Hepatocyte (in vitro differentiated cells): ENCODE results near the gene WASF3. TPM values are rescaled to one million over a fixed set of nuclear protein-coding genes. Genes with fewer than 3 reads are reported as not detected.

ENCODE experiments used
- DNase-seq: peaks from one replicate; pipeline ENCODE4 v3.0.0-alpha.2; 2016; ENCODE audit warnings: low spot score
- H2AFZ ChIP-seq: fragments of 200-600 bp; sonication (generic); 2 replicates; pipeline ENCODE4 v1.6.0; 2016; ENCODE audit warnings: antibody characterized with exemption, mild to moderate bottlenecking
- H3K27ac ChIP-seq: fragments of 200-600 bp; sonication (generic); 2 replicates; pipeline ENCODE4 v1.5.1; 2016; ENCODE audit warnings: mild to moderate bottlenecking
- H3K27me3 ChIP-seq: fragments of 200-600 bp; sonication (generic); 2 replicates; pipeline ENCODE4 v1.6.1; 2016
- H3K36me3 ChIP-seq: fragments of 200-600 bp; sonication (generic); replicated peaks from 2 replicates; pipeline ENCODE4 v1.5.1; 2016; ENCODE audit warnings: low read depth; ENCODE audit not compliant: insufficient read depth
- H3K4me1 ChIP-seq: fragments of 200-600 bp; sonication (generic); 2 replicates; pipeline ENCODE4 v1.5.1; 2016; ENCODE audit warnings: mild to moderate bottlenecking, moderate library complexity; ENCODE audit not compliant: insufficient read depth
- H3K4me2 ChIP-seq: fragments of 200-600 bp; sonication (generic); 2 replicates; pipeline ENCODE4 v1.6.0; 2016
- H3K4me3 ChIP-seq: fragments of 200-600 bp; sonication (generic); 2 replicates; pipeline ENCODE4 v1.5.1; 2016; ENCODE audit warnings: mild to moderate bottlenecking
- H3K79me2 ChIP-seq: fragments of 200-600 bp; sonication (generic); 2 replicates; pipeline ENCODE4 v1.6.0; 2017; ENCODE audit warnings: mild to moderate bottlenecking
- H3K9me2 ChIP-seq: fragments of 200-600 bp; sonication (generic); replicated peaks from 2 replicates; pipeline ENCODE4 v1.6.0; 2017; ENCODE audit warnings: mild to moderate bottlenecking; ENCODE audit not compliant: insufficient read depth
- H3K9me3 ChIP-seq: fragments of 200-600 bp; sonication (generic); 2 replicates; pipeline ENCODE4 v1.5.1; 2016; ENCODE audit warnings: low read depth, mild to moderate bottlenecking
- H4K20me1 ChIP-seq: fragments of 200-600 bp; sonication (generic); 2 replicates; pipeline ENCODE4 v1.6.0; 2016; ENCODE audit warnings: mild to moderate bottlenecking; ENCODE audit not compliant: insufficient read depth, poor library complexity, severe bottlenecking
- EZH2 ChIP-seq: fragments of 200-600 bp; sonication (generic); IDR thresholded peaks from 2 replicates; pipeline ENCODE4 v1.6.1; 2016; ENCODE audit warnings: antibody characterized with exemption, mild to moderate bottlenecking, borderline replicate concordance
- EZH2phosphoT487 ChIP-seq: fragments of 200-600 bp; sonication (generic); IDR thresholded peaks from one replicate; pipeline ENCODE4 v1.6.1; 2018; ENCODE audit warnings: antibody characterized with exemption, mild to moderate bottlenecking, low read depth, moderate library complexity; ENCODE audit not compliant: unreplicated experiment, severe bottlenecking
- WGBS: methylation state at CpG from one replicate; pipeline ENCODE4 v1.1.6; 2016; ENCODE audit warnings: low lambda C conversion rate; ENCODE audit errors: missing lambda C conversion rate; 5-methylcytosine and 5-hydroxymethylcytosine counted together
- polyA plus RNA-seq: library from polyadenylated mRNA; unstranded; fragments of >200 nt; fragmentation: Nextera tagmentation; extraction: Ambion mirVana; gene quantifications from 2 replicates; pipeline ENCODE4 v1.2.1, GENCODE V29; 2016
- total RNA-seq: library from RNA; depleted of rRNA; stranded (reverse); fragments of >200 nt; gene quantifications from 2 replicates; pipeline ENCODE4 v1.2.3, GENCODE V29; 2014
- TF ChIP-seq, protein P1 (sequence below): fragments of 200-600 bp; sonication (generic); IDR thresholded peaks from 2 replicates; pipeline ENCODE4 v1.5.1; 2016; ENCODE audit warnings: antibody characterized with exemption, mild to moderate bottlenecking; ENCODE audit not compliant: poor library complexity

The WASF3 gene
- total and polyA plus RNA-seq, 2 experiments from 2014 or later, result 10.4 to 17.8 TPM

DNA sequence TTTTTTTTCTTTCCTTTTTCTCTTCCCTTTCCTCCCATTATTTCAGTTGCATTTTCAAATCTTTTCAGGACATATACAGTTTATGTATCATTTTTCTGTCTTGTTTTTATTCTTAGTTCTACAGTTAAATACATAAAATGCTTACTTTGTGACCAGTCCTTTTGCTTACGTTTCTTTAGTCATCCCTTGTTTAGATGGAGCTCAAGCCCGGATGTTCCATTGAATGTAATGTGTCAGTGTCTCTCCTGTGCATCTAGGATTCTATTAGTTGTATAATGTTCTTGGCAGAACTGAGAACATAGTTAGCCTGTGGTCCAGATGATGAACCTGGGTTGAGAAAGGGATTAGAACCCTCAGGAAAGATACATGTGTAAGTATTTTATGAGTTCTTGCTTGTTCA is 17.8 kb downstream of the WASF3 start:
- Histone ChIP-seq H3K4me3 (no peak overlapping the region), H3K4me2 (no peak overlapping the region), H2AFZ (no peak overlapping the region), H3K9me2 (no peaks in the 10 kb centered on the region), H3K79me2 (peaks cover 79% of the 10 kb centered on the region), H4K20me1 (peaks cover 3% of the 10 kb centered on the region), H3K9me3 (no peaks in the 10 kb centered on the region), H3K27ac (no peak overlapping the region), H3K36me3 (no peaks in the 10 kb centered on the region), H3K27me3 (no peaks in the 10 kb centered on the region), H3K4me1 (no peaks in the 10 kb centered on the region)
- TF ChIP-seq, protein P1, sequence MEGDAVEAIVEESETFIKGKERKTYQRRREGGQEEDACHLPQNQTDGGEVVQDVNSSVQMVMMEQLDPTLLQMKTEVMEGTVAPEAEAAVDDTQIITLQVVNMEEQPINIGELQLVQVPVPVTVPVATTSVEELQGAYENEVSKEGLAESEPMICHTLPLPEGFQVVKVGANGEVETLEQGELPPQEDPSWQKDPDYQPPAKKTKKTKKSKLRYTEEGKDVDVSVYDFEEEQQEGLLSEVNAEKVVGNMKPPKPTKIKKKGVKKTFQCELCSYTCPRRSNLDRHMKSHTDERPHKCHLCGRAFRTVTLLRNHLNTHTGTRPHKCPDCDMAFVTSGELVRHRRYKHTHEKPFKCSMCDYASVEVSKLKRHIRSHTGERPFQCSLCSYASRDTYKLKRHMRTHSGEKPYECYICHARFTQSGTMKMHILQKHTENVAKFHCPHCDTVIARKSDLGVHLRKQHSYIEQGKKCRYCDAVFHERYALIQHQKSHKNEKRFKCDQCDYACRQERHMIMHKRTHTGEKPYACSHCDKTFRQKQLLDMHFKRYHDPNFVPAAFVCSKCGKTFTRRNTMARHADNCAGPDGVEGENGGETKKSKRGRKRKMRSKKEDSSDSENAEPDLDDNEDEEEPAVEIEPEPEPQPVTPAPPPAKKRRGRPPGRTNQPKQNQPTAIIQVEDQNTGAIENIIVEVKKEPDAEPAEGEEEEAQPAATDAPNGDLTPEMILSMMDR, result no peak
- TF ChIP-seq EZH2 (no peak), EZH2phosphoT487 (no peak)
- WGBS, result 98% methylated on average over 2 of the region's 2 CpGs
- DNase-seq, result no peak

DNA sequence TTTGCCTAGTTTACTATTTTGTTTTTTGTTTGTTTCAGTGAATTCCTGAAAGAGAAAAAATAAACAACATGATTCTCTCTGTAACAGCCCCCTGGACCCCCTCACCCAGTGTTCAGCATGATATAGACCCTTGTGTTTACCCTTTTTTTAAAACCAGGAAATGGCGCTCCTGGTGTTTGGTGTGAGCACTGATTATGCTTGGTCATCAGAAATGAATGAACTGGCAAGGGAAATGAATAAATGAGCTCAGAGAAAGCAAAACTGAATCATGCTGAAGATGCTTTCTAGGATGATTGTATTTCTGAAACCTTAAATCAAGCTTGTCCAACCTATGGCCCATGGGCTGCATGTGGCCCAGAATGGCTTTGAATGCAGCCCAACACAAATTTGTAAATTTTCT is 22.1 kb downstream of the WASF3 start:
- no peak overlapping the region for H3K27ac ChIP-seq
- no peak overlapping the region for H3K4me3 ChIP-seq
- H2AFZ ChIP-seq, result no peak overlapping the region
- no peaks in the 10 kb centered on the region for H3K27me3 ChIP-seq
- H3K9me2 ChIP-seq, result no peaks in the 10 kb centered on the region
- no peaks in the 10 kb centered on the region for H3K36me3 ChIP-seq
- no peak overlapping the region for H3K4me2 ChIP-seq
- TF ChIP-seq EZH2 (no peak), EZH2phosphoT487 (no peak)
- TF ChIP-seq, protein P1, result no peak
- WGBS, result 84% methylated on average over 1 of the region's 1 CpG
- H4K20me1 ChIP-seq, result peaks cover 4% of the 10 kb centered on the region
- no peak for DNase-seq
- H3K79me2 ChIP-seq, result peaks cover 72% of the 10 kb centered on the region
- no peaks in the 10 kb centered on the region for H3K9me3 ChIP-seq
- no peaks in the 10 kb centered on the region for H3K4me1 ChIP-seq

DNA sequence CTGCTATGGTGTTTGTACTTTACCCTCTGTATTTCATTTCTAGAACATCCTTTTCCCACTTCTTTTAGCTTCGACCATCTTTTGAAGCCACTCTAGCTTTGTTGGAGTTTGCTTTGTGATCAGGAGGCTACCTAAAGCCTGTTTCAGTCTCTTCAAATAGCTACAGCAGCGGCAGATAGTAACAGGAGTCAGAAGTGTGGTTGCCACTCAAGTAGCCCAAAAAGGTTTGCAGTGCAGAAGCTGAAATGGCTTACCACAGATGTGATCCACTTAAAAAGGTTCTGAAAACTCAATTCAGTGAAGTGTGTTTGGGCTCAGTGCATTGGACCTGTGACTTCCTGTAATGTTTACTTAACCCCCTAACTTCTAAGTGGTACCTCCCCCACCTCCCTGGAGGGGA is 26.2 kb downstream of the WASF3 start:
- no peak overlapping the region for H3K4me3 ChIP-seq
- WGBS, result 69% methylated on average over 2 of the region's 2 CpGs
- no peak overlapping the region for H2AFZ ChIP-seq
- no peak overlapping the region for H3K27ac ChIP-seq
- H3K27me3 ChIP-seq, result no peaks in the 10 kb centered on the region
- peaks cover 72% of the 10 kb centered on the region for H3K79me2 ChIP-seq
- H3K9me2 ChIP-seq, result no peaks in the 10 kb centered on the region
- H4K20me1 ChIP-seq, result peaks cover 4% of the 10 kb centered on the region
- no peaks in the 10 kb centered on the region for H3K4me1 ChIP-seq
- H3K36me3 ChIP-seq, result no peaks in the 10 kb centered on the region
- no peaks in the 10 kb centered on the region for H3K9me3 ChIP-seq
- no peak overlapping the region for H3K4me2 ChIP-seq
- TF ChIP-seq, protein P1, result no peak
- TF ChIP-seq EZH2, result no peak
- no peak for TF ChIP-seq EZH2phosphoT487
- no peak for DNase-seq

DNA sequence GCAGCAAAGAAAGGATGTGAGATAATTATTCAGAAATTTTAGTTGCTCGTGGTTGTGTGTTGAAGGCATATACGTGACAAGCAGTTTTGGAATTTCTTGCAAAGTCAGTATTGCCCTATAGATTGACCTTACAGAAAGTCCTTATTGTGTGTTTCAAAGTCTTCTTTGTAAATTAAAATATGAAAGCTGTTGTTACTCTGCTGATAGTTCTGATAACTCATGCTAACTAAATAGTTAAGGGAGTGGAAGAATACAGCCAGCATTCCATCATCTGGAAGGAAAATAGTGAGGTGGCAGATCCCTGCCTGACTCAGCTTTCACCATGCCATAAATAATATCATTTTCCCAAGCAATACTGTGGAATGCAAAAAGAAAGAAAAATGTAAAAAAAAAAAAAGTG is 27.2 kb downstream of the WASF3 start:
- H3K4me3 ChIP-seq, result no peak overlapping the region
- peaks cover under 1% of the 10 kb centered on the region for H3K4me1 ChIP-seq
- no peak overlapping the region for H3K4me2 ChIP-seq
- H3K27me3 ChIP-seq, result no peaks in the 10 kb centered on the region
- peaks cover 74% of the 10 kb centered on the region for H3K79me2 ChIP-seq
- H3K9me3 ChIP-seq, result no peaks in the 10 kb centered on the region
- H3K36me3 ChIP-seq, result no peaks in the 10 kb centered on the region
- no peak overlapping the region for H3K27ac ChIP-seq
- H3K9me2 ChIP-seq, result no peaks in the 10 kb centered on the region
- 60% methylated on average over 2 of the region's 2 CpGs for WGBS
- TF ChIP-seq EZH2 (no peak), EZH2phosphoT487 (no peak)
- TF ChIP-seq, protein P1, result no peak
- H2AFZ ChIP-seq, result no peak overlapping the region
- DNase-seq, result peak; percentile 15
- H4K20me1 ChIP-seq, result peaks cover 4% of the 10 kb centered on the region
